Measurements from ENCODE around the gene C6orf120. TPM values are rescaled to one million over a fixed set of nuclear protein-coding genes. Genes with fewer than 3 reads are reported as not detected.

The C6orf120 gene
- total and polyA plus RNA-seq, 9 of the 15 experiments (the other 6 are each of a cell fraction or from before 2014, with no cell fraction given): 7.7 to 44.9 (median 34.8) TPM

DNA sequence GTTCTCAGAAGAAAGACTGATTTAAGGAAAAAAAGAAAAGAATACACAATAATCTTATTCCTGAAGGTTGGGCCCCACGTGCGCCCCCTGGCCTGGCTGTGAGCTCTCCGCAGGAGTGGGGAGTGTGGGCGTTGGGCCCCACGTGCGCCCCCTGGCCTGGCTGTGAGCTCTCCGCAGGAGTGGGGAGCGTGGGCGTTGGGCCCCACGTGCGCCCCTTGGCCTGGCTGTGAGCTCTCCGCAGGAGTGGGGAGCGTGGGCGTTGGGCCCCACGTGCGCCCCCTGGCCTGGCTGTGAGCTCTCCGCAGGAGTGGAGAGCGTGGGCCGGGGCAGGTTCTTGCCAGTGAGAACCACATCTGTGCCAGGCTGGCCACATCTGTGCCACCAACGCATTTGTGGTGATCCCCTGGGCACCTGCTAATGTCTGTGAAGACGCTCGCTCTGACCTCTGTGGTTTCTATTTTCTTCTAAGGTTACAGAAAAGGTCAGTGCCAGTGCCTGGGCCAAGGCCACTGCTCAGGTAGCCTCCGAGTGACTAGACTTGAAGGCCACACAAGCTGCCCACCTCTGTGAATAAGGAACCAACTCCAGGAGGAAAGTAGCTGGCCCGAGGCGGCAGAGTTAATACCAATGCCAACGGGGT lies 41.1 kb upstream of the C6orf120 start:
- TF ChIP-seq SP1 (CRISPR knock-in tag; IDR thresholded peaks at IDR 0.05): no peak
- TF ChIP-seq POLR2G (IDR thresholded peaks at IDR 0.05; ENCODE audit: low read depth, low read length): peak; percentile 28; the same call in 1 of the 2 replicates
- H3K27me3 ChIP-seq (ENCODE audit: control insufficient read depth in 2 of 2, insufficient read depth in 2 of 2, low read length in 2 of 2): no peaks in the 10 kb centered on the region
- no peaks in the 10 kb centered on the region for H3K9me3 ChIP-seq (replicated peaks; ENCODE audit: control insufficient read depth, insufficient read depth, low read depth, low read length)
- intact Hi-C loops (cut with micrococcal nuclease): no loop called here
- no peak overlapping the region for H3K4me2 ChIP-seq (ENCODE audit: insufficient read depth, low read length)
- DNase-seq (ENCODE audit: extremely low read depth in 1 of 4, low spot score in 3 of 4): no peak
- peaks cover 69% of the 10 kb centered on the region for H3K36me3 ChIP-seq (ENCODE audit: control insufficient read depth, insufficient read depth, low read length)
- CTCF ChIA-PET (ENCODE audit: low intra/inter-chr PET ratio): no interaction called here
- no TSS peak for BruUV-seq (replicated peaks)
- POLR2A ChIA-PET: interaction anchor here (1.9 kb wide), 1 partner anchor 10 kb away, joined by 5 read pairs; no protein-coding TSS in a partner anchor
- in situ Hi-C loops (cut with MboI): no loop called here
- no peak overlapping the region for H2AFZ ChIP-seq (ENCODE audit: low read depth, low read length)
- H3K4me3 ChIP-seq: no peak overlapping the region
- no peaks in the 10 kb centered on the region for H4K20me1 ChIP-seq (replicated peaks; ENCODE audit: control insufficient read depth, insufficient read depth, low read length)
- 91% methylated on average over 21 of the region's 26 CpGs for WGBS (ENCODE audit: insufficient coverage, low coverage, missing lambda C conversion rate)
- H3K4me1 ChIP-seq (replicated peaks in 1 of 2; ENCODE audit: control insufficient read depth in 2 of 2, insufficient read depth in 2 of 2, low read length in 2 of 2): no peaks in the 10 kb centered on the region; a peak in 1 of 5 replicates
- H3K27ac ChIP-seq (ENCODE audit: extremely low read depth, low read depth, low read length): no peak overlapping the region
- H3K9me1 ChIP-seq (ENCODE audit: control insufficient read depth, insufficient read depth, low read length): peaks cover 4% of the 10 kb centered on the region
- no peaks in the 10 kb centered on the region for H3K79me2 ChIP-seq (ENCODE audit: control insufficient read depth, insufficient read depth, low read length)
- no peak overlapping the region for H3K9ac ChIP-seq (ENCODE audit: insufficient read depth in 1 of 2, low read depth in 2 of 2, low read length in 2 of 2)
- ATAC-seq: no peak
- no peak for FAIRE-seq

GRCh38 chr6:169661391-169661756 lies 40.6 kb upstream of the C6orf120 start:
- DNase-seq (ENCODE audit: extremely low read depth in 1 of 4, low spot score in 3 of 4) (no peak), ATAC-seq (no peak), FAIRE-seq (no peak)
- no peak overlapping the region for H3K4me3 ChIP-seq
- POLR2A ChIA-PET: interaction anchor here (1.9 kb wide), 1 partner anchor 9 kb away, joined by 5 read pairs; no protein-coding TSS in a partner anchor
- no peaks in the 10 kb centered on the region for H3K79me2 ChIP-seq (ENCODE audit: control insufficient read depth, insufficient read depth, low read length)
- H3K4me2 ChIP-seq (ENCODE audit: insufficient read depth, low read length): no peak overlapping the region
- H3K27ac ChIP-seq (ENCODE audit: extremely low read depth, low read depth, low read length): no peak overlapping the region
- H2AFZ ChIP-seq (ENCODE audit: low read depth, low read length): no peak overlapping the region
- H3K9me1 ChIP-seq (ENCODE audit: control insufficient read depth, insufficient read depth, low read length): peaks cover 4% of the 10 kb centered on the region
- no peaks in the 10 kb centered on the region for H4K20me1 ChIP-seq (replicated peaks; ENCODE audit: control insufficient read depth, insufficient read depth, low read length)
- no TSS peak for BruUV-seq (replicated peaks)
- WGBS (ENCODE audit: insufficient coverage, low coverage, missing lambda C conversion rate): 78% methylated on average over 7 of the region's 7 CpGs
- no peaks in the 10 kb centered on the region for H3K27me3 ChIP-seq (ENCODE audit: control insufficient read depth in 2 of 2, insufficient read depth in 2 of 2, low read length in 2 of 2)
- in situ Hi-C loops (cut with MboI): no loop called here
- peaks cover 70% of the 10 kb centered on the region for H3K36me3 ChIP-seq (ENCODE audit: control insufficient read depth, insufficient read depth, low read length)
- CTCF ChIA-PET (ENCODE audit: low intra/inter-chr PET ratio): no interaction called here
- H3K9ac ChIP-seq (ENCODE audit: insufficient read depth in 1 of 2, low read depth in 2 of 2, low read length in 2 of 2): no peak overlapping the region; a peak in 1 of 4 replicates
- TF ChIP-seq TEAD2 (tag; IDR thresholded peaks at IDR 0.05) (no peak), MXD1 (CRISPR knock-in tag; IDR thresholded peaks at IDR 0.05; ENCODE audit: borderline replicate concordance, poor library complexity, severe bottlenecking) (no peak), ZNF583 (CRISPR knock-in tag; IDR thresholded peaks at IDR 0.05) (no peak)
- H3K9me3 ChIP-seq (replicated peaks; ENCODE audit: control insufficient read depth, insufficient read depth, low read depth, low read length): no peaks in the 10 kb centered on the region
- intact Hi-C loops (cut with micrococcal nuclease): no loop called here
- no peaks in the 10 kb centered on the region; a peak in 1 of 5 replicates for H3K4me1 ChIP-seq (replicated peaks in 1 of 2; ENCODE audit: control insufficient read depth in 2 of 2, insufficient read depth in 2 of 2, low read length in 2 of 2)

Measured in K562 (cell line).